ENCODE measurements around the gene CLPSL1. TPM values are rescaled to one million over a fixed set of nuclear protein-coding genes. Genes with fewer than 3 reads are reported as not detected.
A peak's percentile ranks its signal among the peaks of the same experiment; 100 is the strongest.

Gene CLPSL1
- total and polyA plus RNA-seq, 2 of the 8 experiments (the other 6 are each of a cell fraction or from before 2014, with no cell fraction given): not detected

- Histone ChIP-seq H4K20me1 (replicated peaks in 1 of 2; ENCODE audit: control insufficient read depth in 1 of 2, insufficient read depth in 2 of 2, low read length in 2 of 2) (no peaks in the 10 kb centered on the region), H3K9me3 (ENCODE audit: insufficient read depth in 2 of 2, low read depth in 1 of 2, low read length in 1 of 2) (no peaks in the 10 kb centered on the region), H3K79me2 (ENCODE audit: control insufficient read depth in 1 of 2, insufficient read depth in 2 of 2, low read length in 2 of 2) (no peaks in the 10 kb centered on the region), H4K5ac (ENCODE audit: insufficient read length, low read depth, low read length) (no peak overlapping the region), H3K23ac (ENCODE audit: insufficient read length) (no peak overlapping the region), H3K27ac (ENCODE audit: low read depth, low read length) (no peak overlapping the region), H4K91ac (replicated peaks; ENCODE audit: insufficient read length, low read length) (no peak overlapping the region), H3K23me2 (ENCODE audit: low read depth, low read length) (no peaks in the 10 kb centered on the region), H2AK5ac (ENCODE audit: low read depth, low read length) (peak overlapping the region; percentile 14; the same call in 1 of the 2 replicates), H3K4me1 (replicated peaks in 1 of 4; ENCODE audit: control insufficient read depth in 3 of 4, insufficient read depth in 4 of 4, low read length in 3 of 4) (peaks cover 0 to 7% (median 5%) of the 10 kb centered on the region in 4 experiments; a peak in 4 of 7 replicates), H3K14ac (ENCODE audit: insufficient read length) (no peak overlapping the region), H3K79me1 (ENCODE audit: low read depth, low read length) (no peaks in the 10 kb centered on the region), H3K56ac (replicated peaks; ENCODE audit: insufficient read length, low read depth, low read length) (no peak overlapping the region), H3K27me3 (replicated peaks in 1 of 4; ENCODE audit: control insufficient read depth in 3 of 4, extremely low read depth in 1 of 4, insufficient read depth in 3 of 4, low read length in 3 of 4) (no peaks in the 10 kb centered on the region), H3K4me3 (ENCODE audit: extremely low read depth in 1 of 4, insufficient read depth in 2 of 4, low read depth in 3 of 4, low read length in 4 of 4) (no peak overlapping the region), H2AFZ (ENCODE audit: low read length) (peak overlapping the region; percentile 21; the same call in 1 of the 2 replicates), H2BK12ac (ENCODE audit: low read depth, low read length) (peak overlapping the region; percentile 64; the same call in 1 of the 2 replicates), H3K4ac (replicated peaks; ENCODE audit: insufficient read length, low read depth, low read length) (no peak overlapping the region), H2BK5ac (ENCODE audit: low read depth, low read length) (peak overlapping the region; percentile 66; the same call in 1 of the 2 replicates), H2BK20ac (ENCODE audit: low read length) (peak overlapping the region; percentile 73; the same call in 1 of the 2 replicates), H3K4me2 (ENCODE audit: insufficient read depth in 1 of 2, low read depth in 2 of 2, low read length in 2 of 2) (no peak overlapping the region), H2BK15ac (ENCODE audit: low read length) (peak overlapping the region; percentile 90), H3K36me3 (ENCODE audit: control insufficient read depth in 2 of 4, insufficient read depth in 4 of 4, low read length in 3 of 4) (no peaks in the 10 kb centered on the region), H2BK120ac (replicated peaks; ENCODE audit: low read depth, low read length) (no peak overlapping the region), H3K9ac (replicated peaks in 1 of 4; ENCODE audit: extremely low read depth in 1 of 4, low read depth in 3 of 4, low read length in 3 of 4) (no peak overlapping the region), H4K8ac (ENCODE audit: extremely low read depth, insufficient read depth, low read length) (peak overlapping the region; percentile 26; the same call in 1 of the 2 replicates), H3K18ac (ENCODE audit: extremely low read depth, low read length) (peak overlapping the region; percentile 62; the same call in 1 of the 2 replicates)
- DNase-seq (ENCODE audit: low read depth in 1 of 2, low spot score in 2 of 2): no peak
- ChIA-PET POLR2A (ENCODE audit: partially characterized antibody) (interaction anchor here (0.6 to 3.0 kb wide), 5 partner anchors 10 to 42 kb away, joined by 3 to 12 read pairs (median 9); no protein-coding TSS in a partner anchor), CTCF (ENCODE audit: partially characterized antibody) (interaction anchor here (0.6 to 4.9 kb wide), 13 partner anchors 8 to 379 kb away, joined by 3 to 27 read pairs (median 3); partner anchors contain the start of gene ARMC12)
- FAIRE-seq: no peak
- WGBS, 2 experiments (ENCODE audit: extremely low coverage in 1 of 2, insufficient coverage in 1 of 2, insufficient read length in 1 of 2, insufficient replicate concordance in 2 of 2, low coverage in 1 of 2, low lambda C conversion rate in 2 of 2, missing lambda C conversion rate in 1 of 2): 80% methylated on average over 8 of the region's 8 CpGs; no CpG with 5 or more reads in 1 of the 2 experiments
- TF ChIP-seq ATF2 (IDR thresholded peaks at IDR 0.05; ENCODE audit: low read length) (no peak), MAX (IDR thresholded peaks at IDR 0.05) (peak; percentile 69; the same call in 1 of the 2 replicates)
Measured at GRCh38 chr6:35797837-35798526, 17.2 kb downstream of the CLPSL1 start.
